RWPE1 (cell line): Measurements from ENCODE around the gene NAALADL2.

ENCODE experiments used
- CTCF ChIA-PET: fragments of 350-600 bp; sonication (Branson Sonifier 250); formaldehyde crosslinking; extraction: SDS; loops from one replicate; lab custom pipeline; 2021; lab: Yijun Ruan, JAX
- POLR2A ChIA-PET: fragments of 400-600 bp; formaldehyde crosslinking; extraction: SDS; loops from one replicate; lab custom pipeline; 2020; ENCODE audit warnings: antibody characterized with exemption; ENCODE audit not compliant: low non-redundant PET; lab: Yijun Ruan, JAX
- DNase-seq: peaks from one replicate; pipeline ENCODE4 v3.0.0; 2012; ENCODE audit warnings: low spot score
- H3K27ac ChIP-seq: fragments of 450-650 bp; 2 replicates; pipeline ENCODE4 v1.5.1; 2017
- CTCF ChIP-seq: fragments of 450-650 bp; conservative IDR thresholded peaks from 2 replicates; pipeline ENCODE4 v1.5.1; 2017; ENCODE audit warnings: low read depth, mild to moderate bottlenecking

NAALADL2 gene

GRCh38 chr3:175091426-175092114, 232.4 kb downstream of the NAALADL2 start:
- no peak for TF ChIP-seq CTCF
- no peak for DNase-seq
- CTCF ChIA-PET = interaction anchor here (0.7 kb wide), 1 partner anchor 1066 kb away, joined by 3 read pairs; no protein-coding TSS in a partner anchor
- no peak overlapping the region for H3K27ac ChIP-seq
- POLR2A ChIA-PET = no interaction called here

GRCh38 chr3:175093748-175094147, 234.6 kb downstream of the NAALADL2 start:
- DNase-seq = no peak
- ChIA-PET CTCF (interaction anchor here (0.7 kb wide), 1 partner anchor 27 kb away, joined by 5 read pairs; no protein-coding TSS in a partner anchor), POLR2A (no interaction called here)
- TF ChIP-seq CTCF = no peak
- H3K27ac ChIP-seq = no peak overlapping the region

DNA sequence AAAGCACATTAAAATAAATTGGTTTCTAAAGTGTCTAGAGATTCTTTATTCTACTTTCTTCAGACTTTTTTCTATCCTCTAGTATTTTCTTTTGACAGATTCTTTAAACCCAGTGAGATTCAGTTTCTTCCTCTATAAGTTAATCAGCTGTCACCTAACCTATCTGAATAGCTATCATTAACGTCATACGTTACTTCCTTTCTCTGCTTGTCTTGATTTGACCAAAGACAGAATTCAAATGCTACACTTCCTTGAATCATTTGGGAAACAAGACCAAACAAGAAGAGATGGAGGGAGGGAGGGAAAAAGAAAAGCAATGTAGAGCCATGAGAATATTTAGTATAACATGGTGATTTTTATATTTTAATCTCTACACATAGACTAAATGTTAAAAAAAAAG, 235.2 kb downstream of the NAALADL2 start:
- ChIA-PET CTCF (no interaction called here), POLR2A (no interaction called here)
- DNase-seq = no peak
- no peak overlapping the region for H3K27ac ChIP-seq
- no peak for TF ChIP-seq CTCF

GRCh38 chr3:175098644-175099043, 239.5 kb downstream of the NAALADL2 start:
- no peak for DNase-seq
- POLR2A ChIA-PET = no interaction called here

GRCh38 chr3:175102161-175102560, 243.0 kb downstream of the NAALADL2 start:
- H3K27ac ChIP-seq = no peak overlapping the region
- ChIA-PET CTCF (interaction anchor here (0.6 kb wide), 1 partner anchor 1360 kb away, joined by 3 read pairs; no protein-coding TSS in a partner anchor), POLR2A (no interaction called here)
- no peak for DNase-seq
- TF ChIP-seq CTCF = no peak

More at GRCh38 chr3:175098644-175099043, 239.5 kb downstream of the NAALADL2 start:
- CTCF ChIA-PET = no interaction called here
- TF ChIP-seq CTCF = no peak
- no peak overlapping the region for H3K27ac ChIP-seq

DNA sequence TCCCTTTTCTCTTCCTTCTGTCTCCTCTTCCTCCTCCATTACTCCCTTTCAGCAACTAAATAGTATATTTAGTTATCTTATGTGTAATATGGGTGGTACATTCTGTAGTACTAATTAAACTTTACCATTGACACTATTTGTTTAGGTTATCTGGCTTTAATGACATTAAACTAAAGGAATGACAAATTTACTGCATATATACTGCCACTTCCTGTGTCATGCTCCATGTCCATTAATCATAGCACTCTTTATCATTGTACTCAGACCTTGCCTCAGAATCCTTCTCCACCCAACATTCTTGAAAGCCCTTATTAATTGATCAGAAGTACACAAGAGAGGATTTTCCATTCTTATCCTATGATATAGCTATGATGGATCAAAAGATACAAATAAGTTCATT, 244.2 kb downstream of the NAALADL2 start:
- no peak for DNase-seq
- H3K27ac ChIP-seq = no peak overlapping the region
- POLR2A ChIA-PET = no interaction called here
- TF ChIP-seq CTCF = no peak
- CTCF ChIA-PET = no interaction called here
